ENCODE data around the gene PPP1R3F.

PPP1R3F gene, protein sequence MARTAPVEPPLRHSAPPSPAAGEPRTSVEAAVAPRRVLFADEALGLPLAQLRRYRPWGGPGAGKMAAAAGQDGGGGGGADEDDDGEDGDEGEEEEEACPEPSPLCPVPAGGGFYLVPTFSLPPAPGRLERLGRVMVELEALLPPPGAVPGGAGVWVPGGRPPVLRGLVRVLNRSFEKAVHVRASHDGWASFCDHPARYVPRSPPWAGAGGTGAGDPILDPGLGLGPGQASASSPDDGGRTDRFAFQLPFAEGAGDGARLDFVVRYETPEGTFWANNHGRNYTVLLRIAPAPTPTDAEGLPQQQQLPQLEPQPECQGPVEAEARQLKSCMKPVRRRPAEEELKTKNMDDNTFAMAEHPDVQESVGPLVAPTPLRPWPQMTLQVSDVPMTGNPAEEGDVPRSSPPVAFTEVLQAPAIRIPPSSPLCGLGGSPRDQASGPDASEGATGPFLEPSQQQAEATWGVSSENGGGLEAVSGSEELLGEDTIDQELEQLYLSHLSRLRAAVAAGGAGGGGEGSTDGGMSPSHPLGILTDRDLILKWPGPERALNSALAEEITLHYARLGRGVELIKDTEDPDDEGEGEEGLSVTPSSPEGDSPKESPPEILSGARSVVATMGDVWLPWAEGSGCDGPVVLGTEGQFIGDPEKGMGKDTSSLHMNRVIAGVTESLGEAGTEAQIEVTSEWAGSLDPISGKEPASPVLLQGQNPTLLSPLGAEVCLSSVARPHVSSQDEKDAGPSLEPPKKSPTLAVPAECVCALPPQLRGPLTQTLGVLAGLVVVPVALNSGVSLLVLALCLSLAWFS

DNA sequence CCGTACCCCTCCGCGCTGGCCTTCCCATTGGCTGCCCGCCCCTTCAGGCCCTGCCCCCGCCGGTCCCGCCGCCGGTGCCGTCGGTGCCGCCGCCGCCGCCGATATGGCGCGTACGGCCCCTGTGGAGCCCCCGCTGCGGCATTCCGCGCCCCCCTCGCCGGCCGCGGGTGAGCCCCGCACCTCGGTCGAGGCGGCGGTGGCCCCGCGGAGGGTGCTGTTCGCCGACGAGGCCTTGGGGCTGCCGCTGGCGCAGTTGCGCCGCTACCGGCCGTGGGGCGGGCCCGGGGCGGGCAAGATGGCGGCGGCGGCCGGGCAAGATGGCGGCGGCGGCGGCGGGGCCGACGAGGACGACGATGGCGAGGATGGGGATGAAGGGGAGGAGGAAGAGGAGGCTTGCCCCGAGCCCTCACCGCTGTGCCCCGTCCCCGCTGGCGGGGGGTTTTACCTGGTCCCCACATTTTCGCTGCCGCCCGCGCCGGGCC is at the start of gene PPP1R3F:
Gene PPP1R3F, plus strand, starts transcription at position 27 of the 482 bp plus-strand sequence. Its CDS starts 77 bp downstream, at position 104.
- no peak for ATAC-seq

DNA sequence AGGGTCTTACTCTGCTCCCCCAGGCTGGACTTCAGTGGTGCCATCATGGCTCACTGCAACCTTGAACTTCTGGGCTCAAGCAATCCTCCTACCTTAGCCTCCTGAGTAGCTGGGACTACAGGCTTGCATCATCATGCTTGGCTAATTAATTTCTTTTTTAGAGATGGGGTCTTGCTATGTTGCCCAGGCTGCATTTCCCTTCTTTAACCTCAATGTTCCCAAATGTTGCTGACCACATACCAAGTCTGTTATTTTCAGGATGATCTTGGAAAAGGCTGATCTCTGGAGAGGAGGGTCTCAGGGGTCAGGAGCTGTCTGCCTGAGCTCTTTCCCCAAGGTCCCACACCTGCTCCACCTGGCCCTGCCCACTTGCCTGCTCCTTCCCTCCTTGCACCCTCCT is 49.5 kb upstream of the PPP1R3F start:
- no peak for ATAC-seq

DNA sequence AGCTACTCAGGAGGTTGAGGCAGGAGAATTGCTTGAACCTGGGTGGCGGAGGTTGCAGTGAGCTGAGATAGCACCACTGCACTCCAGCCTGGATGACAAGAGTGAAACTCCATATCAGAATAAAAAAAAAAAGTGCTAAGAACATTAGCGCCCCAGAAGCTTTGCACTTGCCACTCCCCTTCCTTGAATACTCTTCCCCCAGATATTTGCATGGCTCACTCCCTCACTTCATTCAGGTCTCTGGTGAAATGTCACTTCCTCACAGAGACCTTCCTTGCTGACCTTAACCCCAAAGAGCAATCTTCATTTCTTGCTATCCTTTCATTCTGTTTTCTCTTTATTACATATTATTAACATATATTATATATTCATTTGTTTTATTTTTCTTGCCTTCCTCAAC is 47.7 kb upstream of the PPP1R3F start:
- no peak for ATAC-seq

DNA sequence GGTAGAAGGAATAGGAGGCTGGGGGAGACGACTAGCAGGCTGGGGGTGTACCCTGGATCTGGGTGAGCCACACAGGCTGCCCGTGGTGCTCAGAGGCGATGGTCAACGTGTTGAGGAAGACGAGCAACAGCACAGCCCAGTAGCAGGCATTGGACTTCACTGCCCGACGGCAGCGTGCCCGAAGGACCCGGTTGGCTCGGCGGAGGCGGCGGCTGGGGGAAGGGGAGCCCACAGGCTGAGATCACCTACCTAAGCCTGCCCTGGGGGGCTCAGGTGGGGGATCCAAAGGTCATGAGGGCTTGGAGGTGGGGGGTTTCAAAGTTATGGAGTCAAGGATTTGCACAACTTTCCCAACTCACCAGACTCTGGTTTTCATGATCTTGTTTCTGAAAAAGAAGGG is 43.7 kb upstream of the PPP1R3F start:
- no peak for ATAC-seq

DNA sequence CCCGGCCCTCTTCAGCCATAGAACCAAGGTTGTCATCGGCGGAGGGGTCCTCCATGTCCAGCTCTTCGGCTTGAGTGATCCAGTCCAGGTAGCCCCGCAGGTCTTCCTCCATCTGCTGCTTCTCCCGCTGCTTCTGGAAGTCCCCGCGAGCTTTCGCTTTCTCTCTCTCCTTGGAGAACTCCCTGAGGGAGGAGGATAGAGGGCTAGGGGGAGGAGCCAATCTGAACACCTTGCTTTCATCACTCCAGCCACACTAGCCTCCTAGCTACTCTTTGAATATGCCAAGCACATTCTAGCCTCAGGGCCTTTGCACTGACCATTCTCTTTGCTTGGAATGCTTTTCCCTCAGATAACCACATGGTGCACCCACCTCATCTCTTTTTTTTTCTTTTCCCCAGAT is 42.6 kb upstream of the PPP1R3F start:
- ATAC-seq: no peak

DNA sequence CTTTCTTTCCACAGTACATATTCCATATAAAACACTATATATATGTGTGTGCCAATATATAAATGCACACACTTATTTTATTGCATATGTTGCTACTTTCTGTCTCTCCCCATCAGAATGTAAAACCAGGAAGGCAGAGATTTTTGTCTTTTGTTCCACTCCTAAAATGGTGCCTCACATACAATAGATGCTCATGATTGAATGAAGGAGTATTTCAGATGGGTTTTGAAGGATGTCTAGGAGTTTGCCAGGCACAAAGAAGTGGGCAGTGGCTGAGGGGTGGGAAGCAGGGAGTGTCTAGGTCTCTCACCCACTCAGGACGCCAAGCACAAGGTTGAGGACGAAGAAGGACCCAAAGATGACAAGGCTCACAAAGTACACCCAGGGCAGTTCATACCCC is 41.9 kb upstream of the PPP1R3F start:
- no peak for ATAC-seq

DNA sequence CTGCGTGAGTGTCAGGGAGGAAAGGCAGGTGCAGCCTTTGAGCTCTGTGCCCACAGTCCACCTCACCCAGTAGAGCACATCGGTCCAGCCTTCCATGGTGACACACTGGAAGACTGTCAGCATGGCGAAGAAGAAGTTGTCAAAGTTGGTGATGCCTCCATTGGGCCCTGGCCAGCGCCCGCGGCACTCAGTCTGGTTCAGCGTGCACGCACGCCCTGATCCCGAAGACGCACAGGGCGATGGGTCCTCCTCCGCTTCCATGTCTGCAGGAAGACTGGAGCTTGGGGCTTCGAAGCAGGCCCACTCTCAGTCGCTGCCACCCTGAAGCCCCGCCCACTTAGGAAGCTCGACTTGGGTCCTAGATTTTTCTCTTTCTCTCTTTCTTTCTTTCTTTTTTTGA is 41.4 kb upstream of the PPP1R3F start:
- no peak for ATAC-seq

DNA sequence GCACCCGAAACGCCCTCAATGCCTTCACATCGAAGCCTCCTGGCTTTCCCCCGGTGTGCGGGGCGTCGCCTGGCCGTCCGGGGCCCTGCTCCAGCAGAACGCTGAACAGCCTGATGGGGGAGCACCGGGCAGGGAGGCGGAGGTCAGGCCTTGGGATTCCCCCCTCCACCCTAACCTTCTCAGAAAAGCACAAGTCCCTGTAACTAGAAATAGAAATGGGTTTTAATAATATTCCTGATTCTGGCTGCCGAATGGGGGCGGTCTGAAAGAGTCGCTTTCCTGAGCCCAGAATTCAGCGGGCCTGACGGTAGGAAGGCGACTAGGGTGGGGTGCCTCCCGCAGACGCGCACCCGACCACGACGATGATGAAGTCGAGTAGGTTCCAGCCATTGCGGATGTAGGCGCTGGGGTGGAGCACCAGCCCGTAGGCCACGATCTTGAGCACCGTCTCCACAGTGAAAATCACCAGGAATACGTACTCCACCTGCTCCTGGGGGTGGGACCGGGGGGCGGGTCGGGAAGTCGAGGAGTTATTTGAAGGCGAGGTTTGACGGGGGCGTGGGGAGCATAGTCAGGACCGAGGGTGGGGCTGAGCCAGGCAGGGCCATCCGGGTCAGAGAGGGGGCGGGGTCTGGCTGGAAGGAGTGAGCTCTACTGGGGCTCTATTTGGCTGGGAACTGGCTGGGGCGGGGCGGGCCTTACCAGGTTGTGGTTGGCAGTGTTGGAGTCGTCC is 38.9 kb upstream of the PPP1R3F start:
- peak; percentile 62 to 66 for ATAC-seq

DNA sequence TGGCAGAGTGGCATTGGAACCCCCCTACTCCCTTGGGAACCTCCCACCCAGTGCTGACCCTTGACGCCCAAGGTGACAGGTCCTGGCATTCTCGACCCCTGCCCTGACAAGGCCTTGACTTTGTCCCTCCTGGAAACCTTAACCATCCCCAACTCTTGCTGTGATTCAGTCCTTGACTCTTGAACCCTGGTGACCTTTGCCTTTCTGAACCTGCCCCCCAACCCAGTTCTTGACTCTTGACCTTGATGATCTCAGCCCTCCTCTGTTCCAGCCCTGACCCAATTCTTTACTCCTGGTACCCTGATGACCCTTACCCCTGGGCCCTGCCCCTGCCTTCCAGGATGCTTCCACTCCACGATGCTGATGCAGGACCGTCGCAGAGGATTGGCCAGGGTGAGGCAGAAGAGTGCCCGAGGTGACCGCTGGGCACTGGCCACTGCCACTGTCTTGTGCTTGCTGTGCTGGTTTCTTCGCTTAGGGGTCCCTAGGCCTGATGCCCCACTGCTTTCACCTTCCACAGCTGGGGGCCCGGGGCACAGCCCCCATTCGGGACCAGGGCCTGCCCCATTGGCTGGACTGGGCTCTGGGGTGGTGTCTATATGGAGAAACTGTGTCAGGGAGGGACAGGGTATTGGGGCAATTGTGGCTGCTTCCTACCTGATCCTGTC is 38.1 kb upstream of the PPP1R3F start:
- ATAC-seq: no peak

DNA sequence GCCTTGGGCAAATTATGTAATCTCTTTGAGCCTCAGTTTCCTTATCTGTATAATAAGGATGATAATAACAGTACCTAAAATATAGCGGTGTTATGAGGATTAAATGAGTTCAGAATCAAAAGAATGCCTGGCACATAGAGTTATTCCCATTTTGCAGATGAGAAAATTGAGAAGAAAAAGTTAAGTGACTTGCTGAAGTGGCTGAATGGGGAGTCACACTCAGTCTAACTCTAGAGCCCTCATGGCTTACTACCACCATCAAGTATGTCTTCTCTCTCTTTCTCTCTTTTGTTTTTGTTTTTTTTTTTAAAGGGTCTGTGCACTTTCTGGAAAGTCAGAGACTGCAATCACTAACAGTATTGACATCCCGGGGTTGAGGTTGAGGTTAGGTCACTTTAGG is 37.1 kb upstream of the PPP1R3F start:
- no peak for ATAC-seq

DNA sequence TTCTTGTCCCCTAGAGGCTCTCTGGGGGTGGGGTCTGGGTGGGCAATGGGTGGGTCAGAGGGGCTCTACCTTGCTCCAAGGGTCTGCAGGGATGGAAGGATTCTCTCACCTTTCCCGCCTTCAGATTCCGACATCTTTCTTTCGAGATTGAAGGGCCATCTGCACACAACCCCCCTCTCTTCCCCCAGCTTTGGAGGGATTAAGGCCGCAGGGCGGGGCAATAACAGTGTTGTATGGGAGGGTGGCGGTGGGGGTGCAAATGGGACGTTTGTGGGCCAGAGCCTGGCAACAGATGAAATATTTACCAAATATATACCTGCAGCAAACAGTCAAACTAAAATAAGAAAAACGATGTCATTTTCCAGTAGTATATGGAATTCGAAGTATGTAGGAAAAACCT is 36.4 kb upstream of the PPP1R3F start, which contains the start of gene CACNA1F:
Gene CACNA1F, minus strand, starts transcription at position 165 of the 400 bp plus-strand sequence. Its CDS starts 31 bp downstream, at position 134.
- no peak for ATAC-seq

DNA sequence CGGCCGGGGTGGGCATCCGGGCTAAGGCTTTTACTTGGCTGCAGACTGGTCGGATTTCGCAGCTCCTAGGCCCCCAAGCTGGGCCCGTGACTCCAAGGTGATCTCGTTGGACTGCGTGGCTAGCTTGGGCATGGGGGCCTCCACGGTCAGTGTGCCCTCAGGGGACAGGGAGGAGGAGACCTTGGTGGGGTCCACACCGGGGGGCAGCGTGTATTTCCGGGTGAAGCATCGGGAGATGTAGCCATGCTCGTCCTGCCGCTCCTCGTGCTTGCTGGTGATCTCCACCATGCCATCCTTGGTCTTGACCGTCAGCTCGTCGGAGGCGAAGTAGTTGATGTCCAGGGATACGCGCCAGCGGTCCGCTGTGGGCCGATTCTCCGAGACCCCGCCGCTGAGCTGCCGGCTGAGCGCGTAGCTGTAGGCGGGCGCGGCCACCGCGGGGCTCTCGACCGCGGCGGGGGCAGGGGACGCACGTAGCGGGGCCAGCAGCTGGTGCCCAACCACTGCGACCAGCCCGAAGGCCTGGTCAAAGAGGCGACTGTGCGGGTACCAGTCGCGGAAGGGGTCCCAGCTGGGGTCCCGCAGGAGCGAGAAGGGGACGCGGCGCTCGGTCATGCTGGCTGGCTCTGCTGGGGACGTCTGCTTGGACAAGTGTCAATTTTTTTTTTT is 35.6 kb upstream of the PPP1R3F start:
- no peak for ATAC-seq

DNA sequence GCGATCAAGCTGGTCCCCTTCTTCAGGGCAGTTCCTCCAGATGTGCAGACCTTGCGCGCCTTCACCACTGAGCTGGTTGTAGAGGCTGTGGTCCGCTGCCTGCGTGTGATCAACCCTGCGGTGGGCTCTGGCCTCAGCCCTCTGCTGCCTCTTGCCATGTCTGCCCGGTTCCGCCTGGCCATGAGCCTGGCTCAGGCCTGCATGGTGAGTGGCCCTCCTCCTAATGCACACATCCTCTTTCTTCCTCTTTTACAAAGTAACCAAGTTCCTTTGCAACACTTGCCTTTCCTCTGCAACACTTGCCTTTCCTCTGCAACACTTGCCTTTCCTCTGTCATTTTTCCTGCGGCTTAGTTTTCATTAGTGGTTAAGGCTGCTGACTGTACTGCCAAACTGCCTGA is 32.5 kb upstream of the PPP1R3F start:
- ATAC-seq: no peak

DNA sequence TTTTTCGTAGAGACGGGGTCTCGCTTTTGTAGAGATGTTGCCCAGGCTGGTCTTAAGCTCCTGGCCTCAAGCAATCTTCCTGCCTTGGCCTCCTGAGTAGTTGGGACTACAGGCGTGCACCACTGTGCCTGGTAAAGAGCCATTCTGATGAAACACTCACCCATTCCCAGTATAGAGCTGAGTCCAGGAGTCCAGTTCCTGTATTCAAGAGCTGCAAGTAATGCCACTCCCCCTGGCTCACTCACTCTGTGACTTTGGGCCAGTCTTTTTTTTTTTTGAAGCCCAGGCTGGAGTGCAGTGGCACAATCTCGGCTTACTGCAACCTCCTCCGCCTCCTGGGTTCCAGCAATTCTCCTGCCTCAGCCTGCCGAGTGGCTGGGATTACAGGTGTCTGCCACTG is 30.9 kb upstream of the PPP1R3F start:
- no peak for ATAC-seq

DNA sequence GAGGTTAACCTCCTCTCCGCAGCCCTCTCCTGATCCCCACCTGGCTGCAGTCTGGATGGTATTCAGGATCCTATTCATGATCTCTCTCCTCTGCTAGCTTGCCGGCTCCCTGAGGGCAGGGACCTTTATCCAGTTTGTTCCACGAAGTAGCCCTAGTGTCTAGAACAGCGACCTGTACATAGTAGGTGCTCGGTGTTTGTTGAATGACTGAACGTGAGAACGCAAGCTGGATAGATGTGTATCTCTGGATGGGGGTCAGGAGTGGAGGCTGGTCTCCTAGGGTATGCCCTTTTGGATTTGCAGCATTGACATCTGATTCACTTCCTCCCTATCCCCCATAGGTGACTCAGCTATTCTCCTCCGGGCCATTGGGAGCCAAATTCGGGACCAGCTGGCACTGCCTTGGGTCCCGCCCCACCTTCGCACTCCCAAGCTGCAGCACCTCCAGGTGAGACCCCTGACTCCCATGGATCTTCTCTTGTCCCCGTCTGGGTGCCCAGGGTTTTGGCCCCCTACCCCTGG is 27.0 kb upstream of the PPP1R3F start:
- peak; percentile 2 to 4 for ATAC-seq

DNA sequence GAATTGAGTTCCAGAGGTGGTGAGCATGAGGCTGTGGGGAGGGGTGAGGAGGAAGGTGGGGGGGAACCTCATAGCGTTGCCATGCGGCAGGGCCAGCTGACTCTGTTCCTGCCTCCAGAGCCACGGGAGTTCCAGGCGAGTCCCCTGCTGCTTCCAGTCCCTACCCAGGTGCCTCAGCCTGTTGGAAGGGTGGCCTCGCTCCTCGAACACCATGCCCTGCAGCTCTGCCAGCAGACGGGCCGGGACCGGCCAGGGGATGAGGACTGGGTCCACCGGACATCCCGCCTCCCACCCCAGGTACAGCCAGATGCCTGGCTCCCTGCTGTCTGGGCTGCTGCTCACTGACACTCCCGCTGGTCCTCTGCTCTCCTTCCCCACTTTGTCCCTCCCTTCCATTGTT is 26.4 kb upstream of the PPP1R3F start:
- ATAC-seq: peak; percentile 3 to 5

DNA sequence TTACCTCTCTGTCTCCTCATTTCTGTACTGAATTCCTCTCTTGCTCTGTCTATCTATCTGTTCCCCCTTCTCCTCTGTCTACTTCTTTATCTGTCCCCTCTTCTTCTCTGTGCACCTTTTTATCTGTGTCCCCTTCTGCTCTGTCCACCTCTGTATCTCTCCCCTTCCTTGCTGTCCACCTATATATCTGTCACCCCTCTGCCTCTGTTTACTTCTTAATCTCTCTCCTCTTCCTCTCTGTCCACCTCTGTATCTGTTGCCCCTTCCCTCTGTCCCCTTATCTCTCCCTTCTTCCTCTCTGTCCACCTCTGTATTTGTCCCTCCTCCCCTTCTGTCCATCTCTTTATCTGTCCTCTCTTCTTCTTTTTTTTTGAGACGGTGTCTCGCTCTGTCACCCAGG is 25.4 kb upstream of the PPP1R3F start:
- ATAC-seq: no peak

DNA sequence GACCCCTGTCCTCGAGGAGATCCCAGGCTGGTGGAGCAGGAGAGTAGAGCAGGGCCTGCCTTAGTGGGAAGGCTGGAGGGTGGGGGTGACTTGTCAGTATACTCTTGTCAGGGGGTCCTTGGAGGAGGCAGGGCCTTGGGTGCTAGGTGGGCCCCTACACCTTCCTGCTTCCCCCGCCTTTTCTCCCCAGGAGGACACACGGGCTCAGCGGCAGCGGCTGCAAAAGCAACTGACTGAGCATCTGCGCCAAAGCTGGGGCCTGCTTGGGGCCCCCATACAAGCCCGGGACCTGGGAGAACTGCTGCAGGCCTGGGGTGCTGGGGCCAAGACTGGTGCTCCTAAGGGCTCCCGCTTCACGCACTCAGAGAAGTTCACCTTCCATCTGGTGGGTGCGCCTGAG is 23.1 kb upstream of the PPP1R3F start:
- no peak for ATAC-seq

DNA sequence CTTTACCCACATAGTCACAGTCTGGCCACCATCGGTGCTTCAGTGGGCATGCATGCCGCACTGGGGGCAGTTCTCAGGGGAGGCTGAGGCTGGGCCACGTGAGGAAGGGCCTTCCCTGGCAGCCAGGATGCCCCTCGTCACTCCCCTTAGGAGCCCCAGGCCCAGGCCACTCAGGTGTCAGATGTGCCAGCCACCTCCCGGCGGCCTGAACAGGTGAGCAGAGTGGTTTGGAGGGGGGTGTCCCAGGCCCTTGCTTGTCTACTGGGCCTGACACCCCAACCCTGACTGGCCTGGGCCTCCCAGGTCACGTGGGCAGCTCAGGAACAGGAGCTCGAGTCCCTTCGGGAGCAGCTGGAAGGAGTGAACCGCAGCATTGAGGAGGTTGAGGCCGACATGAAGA is 22.2 kb upstream of the PPP1R3F start:
- no peak for ATAC-seq

DNA sequence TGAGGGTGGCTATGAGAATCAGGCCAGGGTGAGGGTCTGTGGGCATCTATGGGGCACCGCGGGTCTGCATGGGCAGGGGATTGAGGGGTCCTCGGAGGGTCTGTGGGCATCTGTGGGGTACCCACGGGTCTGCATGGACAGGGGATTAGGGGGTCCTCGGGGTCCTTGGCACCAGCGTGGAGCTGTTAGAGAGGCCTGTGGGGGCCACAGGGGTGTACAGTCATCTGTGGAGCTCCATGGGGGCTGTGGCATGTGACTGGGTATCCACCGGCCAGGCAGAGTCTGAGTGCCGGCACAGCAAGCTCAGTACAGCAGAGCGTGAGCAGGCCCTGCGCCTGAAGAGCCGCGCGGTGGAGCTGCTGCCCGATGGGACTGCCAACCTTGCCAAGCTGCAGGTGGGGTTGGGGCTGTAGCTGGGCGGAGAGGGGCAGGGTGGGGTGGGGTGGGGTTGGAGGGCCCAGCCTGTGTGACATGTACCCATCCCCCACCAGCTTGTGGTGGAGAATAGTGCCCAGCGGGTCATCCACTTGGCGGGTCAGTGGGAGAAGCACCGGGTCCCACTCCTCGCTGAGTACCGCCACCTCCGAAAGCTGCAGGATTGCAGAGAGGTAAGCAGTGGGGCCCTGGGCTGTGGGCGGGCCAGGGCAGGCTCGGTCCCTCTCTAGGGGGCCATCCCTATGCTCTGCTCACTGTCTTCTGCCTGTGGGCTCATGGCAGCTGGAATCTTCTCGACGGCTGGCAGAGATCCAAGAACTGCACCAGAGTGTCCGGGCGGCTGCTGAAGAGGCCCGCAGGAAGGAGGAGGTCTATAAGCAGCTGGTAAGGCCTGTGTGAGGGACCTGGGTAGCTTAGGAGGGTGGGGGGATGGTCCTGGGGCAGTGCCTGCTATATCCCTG is 21.4 kb upstream of the PPP1R3F start:
- ATAC-seq: peak; percentile 3 to 11

DNA sequence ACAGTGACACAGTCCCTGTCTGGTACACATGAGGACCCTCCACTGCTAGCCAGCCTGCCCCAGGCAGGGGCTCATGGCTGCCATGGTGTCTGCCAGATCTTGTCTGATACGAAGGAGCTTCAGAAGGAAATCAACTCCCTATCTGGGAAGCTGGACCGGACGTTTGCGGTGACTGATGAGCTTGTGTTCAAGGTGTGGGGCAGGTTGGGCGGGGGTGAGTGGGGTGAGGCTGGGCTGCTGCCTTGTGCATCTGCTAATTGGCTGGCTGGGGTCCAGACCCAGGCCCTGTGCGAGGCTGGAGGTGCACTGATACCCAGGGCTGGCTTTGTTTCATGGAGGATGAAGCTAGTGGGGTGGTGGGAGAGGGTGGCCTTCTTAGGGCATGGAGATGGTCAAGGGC is 20.5 kb upstream of the PPP1R3F start:
- peak; percentile 1 to 8 for ATAC-seq
